Heart left ventricle (tissue), 16 donors: ENCODE data around the gene GATA6. TPM values are rescaled to one million over a fixed set of nuclear protein-coding genes. Genes with fewer than 3 reads are reported as not detected.

Experiments
- ATAC-seq, 4 donors: fragments of 200-7000 bp; cut with Tn5 transposase; one replicate each; pipeline ENCODE4 v1.9.1; 2020 to 2022; ENCODE audit warnings: moderate library complexity in 4 of 4, mild to moderate bottlenecking in 3 of 4, moderate number of reproducible peaks in 1 of 4
- DNase-seq, 5 donors: peaks; one replicate each; pipeline ENCODE4 v3.0.0-alpha.2; 2020
- H3K27ac ChIP-seq, 12 donors: fragments of 200-600 bp; sonication (generic) in 4 of 12; one replicate each; pipeline versions ENCODE4 v1.5.0 to v1.8.0; 2016 to 2022; ENCODE audit warnings: mild to moderate bottlenecking in 2 of 12
- H3K27me3 ChIP-seq, 9 donors: fragments of 200-600 bp; sonication (generic) in 2 of 9; one replicate each; pipeline versions ENCODE4 v1.5.1 to v1.8.0; 2016 to 2022; ENCODE audit warnings: mild to moderate bottlenecking in 3 of 9
- H3K36me3 ChIP-seq, 9 donors: fragments of 200-600 bp; sonication (generic) in 2 of 9; one replicate each; pipeline versions ENCODE4 v1.5.0 to v1.8.0; 2018 to 2022; ENCODE audit warnings: mild to moderate bottlenecking in 2 of 9
- H3K4me1 ChIP-seq, 12 donors: fragments of 200-600 bp; sonication (generic) in 4 of 12; one replicate each; pipeline versions ENCODE4 v1.5.0 to v1.8.0; 2016 to 2022; ENCODE audit warnings: mild to moderate bottlenecking in 3 of 12
- H3K4me3 ChIP-seq, 12 donors: fragments of 200-600 bp; sonication (generic) in 4 of 12; one replicate each; pipeline versions ENCODE4 v1.5.0 to v1.8.0; 2017 to 2022; ENCODE audit warnings: mild to moderate bottlenecking in 9 of 12, moderate library complexity in 4 of 12
- H3K9me3 ChIP-seq, 12 donors: fragments of 200-600 bp; sonication (generic) in 4 of 12; one replicate each; pipeline versions ENCODE4 v1.5.0 to v1.8.0; 2016 to 2022; ENCODE audit warnings: mild to moderate bottlenecking in 1 of 12
- CTCF ChIP-seq, 12 donors: fragments of 200-600 bp; sonication (generic) in 4 of 12; IDR thresholded peaks; one replicate each; pipeline versions ENCODE4 v1.5.0 to v1.8.0; 2018 to 2022; ENCODE audit warnings: antibody characterized with exemption in 12 of 12, mild to moderate bottlenecking in 5 of 12
- POLR2A ChIP-seq, 2 donors: fragments of 450-650 bp; IDR thresholded peaks; one replicate each; pipeline ENCODE4 v1.6.1; 2017; ENCODE audit warnings: antibody characterized with exemption in 2 of 2, mild to moderate bottlenecking in 2 of 2, moderate library complexity in 2 of 2
- WGBS, 4 donors: extraction: QIAGEN DNeasy Blood & Tissue Kit in 2 of 4; methylation state at CpG; one replicate each; pipeline versions ENCODE4 v1.1.5 to v1.1.7; 2013 to 2018; 5-methylcytosine and 5-hydroxymethylcytosine counted together
- intact Hi-C, 10 donors: fragments of 100-400 bp; cut with DNase I; formaldehyde crosslinking; loops; one replicate each; pipeline versions ENCODE4 v1.11.1 to v1.14.2; 2022
- polyA plus RNA-seq, 2 donors: library from polyadenylated mRNA; stranded (reverse); fragments of 200-250 nt; gene quantifications; one replicate each; pipeline ENCODE4 v1.2.3, GENCODE V29; 2013
- total RNA-seq, 9 donors: library from RNA; depleted of rRNA in 2 of 9; stranded (reverse); fragments of >200 nt in 2 of 9; fragmentation: NEBNext Ultra II Directional in 3 of 9; extraction: Animal tissue kit (Norgen Biotek cat#: 25700) in 3 of 9; gene quantifications; one replicate each; pipeline versions ENCODE4 v1.1.0 to v1.2.4, GENCODE V29; 2016 to 2023
- donor health status: ischemic (EF 13 %, LVEDD 7.1; RV severe dilation, severe dysfunction).
- donor health status: healthy with polysubstance abuse.
- donor health status: DM: no; HTN: yes; CAD: no.
- donor health status: DM: no; HTN: no; CAD: no.
- donor health status: ischemic (EF 25% LVEDD 6.9; RV normal size, moderate dysfunction).
- donor health status: ischemic (EF 25% LVEDD 5.7; RV mildly dilated, moderate dysfunction).
- donor health status: healthy.
- donor health status: DM: yes; HTN: yes; CAD: no.
- donor health status: ischemic (EF 35%, LVEDD 5.7; RV mildly dilated, moderate dysfunction).
- donor health status: nonischemic (EF 11% LVEDD 7.7; RV severe dilation, severe dysfunction).
- donor health status: DM: yes; HTN: yes; CAD: no.
- donor health status: PGD.
- donor health status: ischemic (EF 29% LVEDD 5.4; RV normal size, mild dysfunction).
- donor health status: nonischemic (EF 23%, LVEDD 6.1; RV moderate dilation, normal function).

Gene GATA6
- total and polyA plus RNA-seq, 11 donors, result 42.1 to 97.7 (median 74.9) TPM

GRCh38 chr18:22169889-22170420, 566 bp downstream of the GATA6 start:
- no peaks in the 10 kb centered on the region for H3K9me3 ChIP-seq
- peaks cover 0 to 73% (median 7%) of the 10 kb centered on the region in 9 donors for H3K27me3 ChIP-seq
- TF ChIP-seq POLR2A (IDR thresholded peaks at IDR 0.05), result no peak
- TF ChIP-seq CTCF (IDR thresholded peaks at IDR 0.05), result no peak
- peak; percentile 52 to 77 (median 69) for DNase-seq
- intact Hi-C loops, result loop anchor here (1.0 to 10.0 kb wide), 27 partner anchors 55 to 535 kb away; no protein-coding TSS in a partner anchor
- H3K4me1 ChIP-seq, result peaks cover 0 to 33% (median 7%) of the 10 kb centered on the region in 12 donors
- WGBS, 4 donors, result 0 to 1% (median 1%) methylated on average over 34 to 49 of the region's 49 CpGs
- H3K4me3 ChIP-seq, result peak overlapping the region; percentile 66 to 99 (median 86)
- H3K27ac ChIP-seq, result peak overlapping the region; percentile 92 to 100 (median 98)
- peaks cover 0 to 22% (median 10%) of the 10 kb centered on the region in 9 donors for H3K36me3 ChIP-seq
- peak in 3 of 4 donors; percentile 1 to 4 (median 4) for ATAC-seq

GRCh38 chr18:22170421-22171257, 1.2 kb downstream of the GATA6 start:
- WGBS, 4 donors, result 0 to 1% (median 0%) methylated on average over 4 to 66 of the region's 66 CpGs
- Histone ChIP-seq H3K27ac (peak overlapping the region; percentile 92 to 100 (median 98)), H3K4me1 (peaks cover 0 to 32% (median 7%) of the 10 kb centered on the region in 12 donors), H3K27me3 (peaks cover 0 to 74% (median 6%) of the 10 kb centered on the region in 9 donors), H3K9me3 (no peaks in the 10 kb centered on the region), H3K4me3 (peak overlapping the region; percentile 66 to 99 (median 86)), H3K36me3 (peaks cover 0 to 28% (median 10%) of the 10 kb centered on the region in 9 donors)
- no peak for TF ChIP-seq CTCF (IDR thresholded peaks at IDR 0.05)
- peak in 1 of 2 donors; percentile 22 for TF ChIP-seq POLR2A (IDR thresholded peaks at IDR 0.05)
- DNase-seq, result peak; percentile 71 to 82 (median 78)
- ATAC-seq, result peak in 2 of 4 donors; percentile 8 to 14
- intact Hi-C loops, result loop anchor here (2.0 to 10.0 kb wide), 12 partner anchors 96 to 392 kb away; no protein-coding TSS in a partner anchor

GRCh38 chr18:22171258-22172119, 2.1 kb downstream of the GATA6 start:
- Histone ChIP-seq H3K9me3 (no peaks in the 10 kb centered on the region), H3K27ac (peak overlapping the region; percentile 92 to 100 (median 98)), H3K4me1 (peaks cover 0 to 25% (median 7%) of the 10 kb centered on the region in 12 donors), H3K36me3 (peaks cover 0 to 28% (median 13%) of the 10 kb centered on the region in 9 donors), H3K27me3 (peaks cover 0 to 72% (median 5%) of the 10 kb centered on the region in 9 donors), H3K4me3 (peak overlapping the region; percentile 66 to 99 (median 86))
- DNase-seq, result no peak
- 3 to 24% methylated on average over 120 of the region's 120 CpGs; no CpG with 5 or more reads in 2 of the 4 donors for WGBS, 4 donors
- peak in 1 of 2 donors; percentile 3 for TF ChIP-seq POLR2A (IDR thresholded peaks at IDR 0.05)
- TF ChIP-seq CTCF (IDR thresholded peaks at IDR 0.05), result no peak
- ATAC-seq, result no peak
- intact Hi-C loops, result loop anchor here (2.0 to 10.0 kb wide), 12 partner anchors 95 to 391 kb away; no protein-coding TSS in a partner anchor
